HG02870 (cell line): Measurements from ENCODE around the gene KDF1.
"Not testable (repeated sequence)": the region's sequence is repeated elsewhere in the genome, so short reads cannot be mapped to it uniquely, and the experiment has no call there.

ENCODE experiments used
- ATAC-seq: cut with Tn5 transposase; IDR thresholded peaks from one replicate; pipeline ENCODE4 v1.9.1; 2021; ENCODE audit warnings: mild to moderate bottlenecking, moderate library complexity; ENCODE audit not compliant: unreplicated experiment

The KDF1 gene

GRCh38 chr1:26994020-26994786 is 33.9 kb upstream of the KDF1 start:
- ATAC-seq, result no peak

DNA sequence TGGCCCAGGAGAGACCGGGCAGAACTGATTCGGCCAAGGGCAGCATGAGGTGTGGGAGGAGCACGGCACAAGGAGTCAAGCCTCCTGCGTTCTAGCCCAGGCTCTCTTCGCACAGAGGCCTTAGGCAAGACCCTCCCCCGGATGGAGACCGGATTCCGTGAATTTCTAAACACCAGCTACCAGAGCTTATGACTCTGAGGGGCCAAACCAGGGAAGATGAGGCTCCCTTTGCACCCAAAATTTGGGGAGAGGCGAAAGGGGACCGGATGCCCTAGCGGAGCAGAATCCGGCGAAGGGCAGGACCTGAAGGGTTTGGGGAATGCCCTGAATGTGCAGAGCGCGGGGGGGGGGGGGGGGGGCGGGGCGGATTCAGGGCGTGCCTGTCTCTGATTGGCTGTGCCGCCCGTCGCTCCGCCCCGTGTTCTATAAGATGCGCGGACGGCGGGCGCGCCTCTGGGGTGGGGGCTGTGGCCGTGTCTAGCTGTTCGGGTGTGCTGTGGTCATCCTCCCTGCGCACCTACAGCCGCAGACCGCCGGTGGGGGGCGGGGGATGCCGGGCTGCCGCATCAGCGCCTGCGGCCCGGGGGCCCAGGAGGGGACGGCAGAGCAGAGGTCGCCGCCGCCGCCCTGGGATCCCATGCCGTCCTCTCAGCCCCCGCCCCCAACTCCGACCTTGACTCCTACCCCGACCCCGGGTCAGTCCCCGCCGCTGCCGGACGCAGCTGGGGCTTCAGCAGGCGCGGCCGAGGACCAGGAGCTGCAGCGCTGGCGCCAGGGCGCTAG is 33.2 kb upstream of the KDF1 start, which contains the start of gene TRNP1:
TRNP1 (plus strand) TSS at position 456 of the 783 bp plus-strand sequence; CDS start at position 551, 95 bp downstream.
- no peak for ATAC-seq

DNA sequence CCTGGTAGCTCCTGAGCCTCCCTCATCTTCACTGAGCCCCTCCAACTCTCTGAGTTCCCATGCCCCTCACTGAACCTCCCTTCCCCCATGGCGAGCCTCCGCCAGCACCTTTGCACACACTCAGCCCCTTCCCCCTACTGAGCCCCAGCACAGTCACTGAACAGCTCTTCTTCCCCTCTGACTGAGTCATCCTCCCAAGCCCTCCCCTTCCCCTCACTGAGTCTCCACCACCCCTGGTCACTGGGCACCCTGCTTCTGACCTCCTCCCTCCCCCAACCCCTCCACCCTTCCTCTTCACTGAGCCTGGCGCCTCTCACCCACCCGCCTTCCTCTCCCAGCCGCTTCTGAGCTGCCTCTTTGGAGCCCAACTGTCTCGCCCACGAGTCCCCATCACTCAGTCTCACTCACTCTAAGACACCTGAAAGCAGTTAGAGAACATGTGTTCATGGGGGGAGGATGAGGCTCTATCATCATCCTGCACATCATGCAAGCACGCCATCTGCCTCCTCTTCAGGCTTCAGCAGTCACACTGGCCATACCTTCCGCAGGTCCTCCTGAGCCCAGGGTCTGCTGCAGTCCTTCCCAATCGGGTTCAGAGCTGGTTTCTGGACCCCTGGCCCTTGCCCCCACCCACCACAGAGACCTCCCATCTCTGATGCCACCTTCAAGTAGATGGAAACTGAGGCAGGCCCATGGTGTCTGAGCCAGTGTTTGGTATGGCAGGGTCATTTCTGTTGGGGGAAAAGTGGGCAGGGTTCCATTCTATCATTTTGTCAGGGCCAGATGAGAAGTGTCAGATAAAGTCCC is 31.2 kb upstream of the KDF1 start:
- ATAC-seq, result no peak

- ATAC-seq, result not testable (repeated sequence)
Observed at GRCh38 chr1:26989403-26990109, 29.3 kb upstream of the KDF1 start.

DNA sequence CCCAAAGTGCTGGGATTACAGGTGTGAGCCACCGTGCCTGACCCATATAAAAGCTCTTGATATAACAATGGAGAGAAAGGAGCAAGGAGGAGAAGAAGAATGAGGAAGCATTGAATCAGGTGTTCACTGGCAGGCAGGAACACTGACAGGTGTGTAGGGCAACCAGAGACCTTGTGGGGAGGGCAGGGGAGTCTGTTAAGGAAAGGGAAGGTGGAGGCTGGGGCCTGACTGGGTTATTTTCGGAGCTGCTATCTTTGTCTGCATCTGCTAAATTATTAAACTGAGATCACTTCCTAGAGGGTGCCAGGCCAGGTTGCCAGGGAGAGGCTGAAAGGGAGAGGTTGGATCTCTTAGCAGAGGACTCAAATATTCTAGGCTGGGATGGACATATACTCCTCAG is 26.4 kb upstream of the KDF1 start:
- ATAC-seq, result no peak

DNA sequence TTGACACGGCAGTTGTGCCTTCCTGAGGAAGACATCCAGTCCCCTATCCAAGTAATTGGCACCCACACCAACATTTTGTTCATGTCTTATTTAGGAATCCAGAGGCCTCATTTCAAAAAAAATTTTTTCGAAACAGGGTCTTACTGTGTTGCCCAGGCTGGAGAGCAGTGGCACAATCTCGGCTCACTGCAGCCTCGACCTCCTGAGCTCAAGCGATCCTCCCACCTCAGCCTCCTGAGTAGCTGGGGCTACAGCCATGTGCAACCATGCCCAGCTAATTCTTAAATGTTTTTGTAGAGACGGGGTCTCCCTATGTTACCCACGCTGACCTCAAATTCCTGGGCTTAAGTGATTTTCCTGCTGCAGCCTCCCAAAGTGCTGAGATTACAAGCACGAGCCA is 24.0 kb upstream of the KDF1 start:
- ATAC-seq, result no peak

GRCh38 chr1:26983863-26984262 is 23.6 kb upstream of the KDF1 start:
- no peak for ATAC-seq

DNA sequence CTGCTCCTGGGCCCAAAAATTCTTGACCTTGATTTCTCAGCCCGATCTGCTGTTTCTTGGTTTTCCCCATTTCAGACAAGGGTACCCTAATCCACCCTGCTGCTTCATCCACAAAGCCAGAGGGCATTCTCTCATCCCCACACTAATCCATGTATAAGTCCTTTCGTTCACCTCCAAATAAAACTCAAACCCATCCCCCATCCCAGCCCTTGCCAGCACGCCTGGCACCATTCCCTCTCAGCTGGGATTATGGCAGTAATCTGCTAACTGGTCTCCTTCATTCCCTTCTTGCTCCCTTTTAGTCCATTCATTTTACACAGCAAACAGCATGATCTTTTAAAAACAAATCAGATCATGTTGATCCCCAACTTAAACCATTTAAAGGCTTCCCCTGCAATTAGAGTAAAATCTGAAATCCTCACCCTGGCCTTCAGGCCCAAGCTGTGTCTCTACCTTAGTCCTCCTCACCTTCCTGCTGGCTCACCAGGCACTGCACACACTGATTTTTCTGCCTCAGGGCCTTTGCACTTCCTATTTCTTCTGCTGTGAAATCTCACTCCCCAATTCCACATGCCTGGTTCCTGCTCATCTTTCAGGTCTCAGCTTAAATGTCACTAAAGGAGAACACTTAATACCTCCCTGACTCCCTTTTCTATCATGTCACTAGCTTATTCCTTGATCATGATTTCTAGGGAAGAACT is 21.0 kb upstream of the KDF1 start:
- no peak for ATAC-seq

- ATAC-seq, result no peak
Observed at GRCh38 chr1:26978901-26979300, 18.6 kb upstream of the KDF1 start.

GRCh38 chr1:26976621-26977510 is 16.6 kb upstream of the KDF1 start:
- ATAC-seq, result no peak

DNA sequence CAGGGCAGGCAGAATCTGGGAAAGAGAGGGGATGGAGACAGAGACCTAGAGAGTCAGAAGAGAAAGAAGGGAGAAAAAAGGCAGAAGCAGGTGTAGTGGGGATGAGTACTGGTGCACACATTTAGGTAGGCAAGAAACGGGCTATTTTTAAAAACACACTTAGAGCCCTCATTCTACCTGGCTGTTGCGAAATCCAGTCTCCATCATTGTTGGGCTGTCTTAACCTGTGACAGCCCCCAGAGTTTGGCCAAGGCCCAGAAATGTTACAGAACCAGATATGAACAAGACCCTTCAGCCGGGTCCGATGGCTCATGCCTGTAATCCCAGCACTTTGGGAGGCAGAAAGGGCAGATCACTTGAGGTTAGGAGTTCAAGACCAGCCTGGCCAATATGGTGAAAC is 12.6 kb upstream of the KDF1 start:
- ATAC-seq, result no peak

- no peak for ATAC-seq
Observed at GRCh38 chr1:26972390-26972789, 12.1 kb upstream of the KDF1 start.

DNA sequence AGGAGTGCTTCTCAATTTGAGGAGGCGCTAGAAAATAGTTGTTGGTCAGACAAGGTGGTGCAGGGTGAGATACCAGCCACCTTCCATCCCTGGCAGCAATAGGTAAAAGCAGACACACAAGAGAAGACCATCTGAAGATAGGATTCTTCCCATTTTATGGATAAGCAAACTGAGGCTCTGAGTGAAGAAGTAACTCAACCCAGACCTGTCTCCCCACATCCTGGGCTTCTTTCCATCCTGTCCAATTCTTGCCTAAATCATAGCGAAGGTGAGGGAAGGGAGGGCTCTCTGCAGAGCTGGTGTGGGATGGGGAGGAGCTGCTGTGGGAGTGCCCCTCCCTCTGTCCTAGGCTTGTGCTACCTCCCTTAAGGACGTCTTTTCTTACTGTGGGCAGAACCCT is 11.3 kb upstream of the KDF1 start:
- no peak for ATAC-seq

DNA sequence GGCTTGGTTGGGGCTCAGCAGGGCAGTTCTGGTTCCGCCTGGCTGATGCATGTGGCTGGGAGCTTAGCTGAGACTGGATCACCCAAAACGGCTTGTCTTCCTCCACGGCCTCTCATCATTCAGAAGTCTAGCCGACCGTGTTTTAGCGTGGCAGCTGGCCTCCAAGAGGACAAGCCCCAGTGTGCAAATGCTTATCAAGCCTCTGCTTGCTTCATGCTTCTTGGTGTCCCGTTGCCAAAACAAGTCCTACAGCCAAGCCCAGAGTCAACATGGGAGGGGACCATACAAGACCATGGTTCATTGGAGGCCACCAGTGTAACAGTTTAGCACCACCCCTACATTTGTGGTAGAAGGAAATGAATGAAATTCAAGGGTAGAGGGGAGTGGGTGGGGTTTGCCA is 10.5 kb upstream of the KDF1 start:
- no peak for ATAC-seq

DNA sequence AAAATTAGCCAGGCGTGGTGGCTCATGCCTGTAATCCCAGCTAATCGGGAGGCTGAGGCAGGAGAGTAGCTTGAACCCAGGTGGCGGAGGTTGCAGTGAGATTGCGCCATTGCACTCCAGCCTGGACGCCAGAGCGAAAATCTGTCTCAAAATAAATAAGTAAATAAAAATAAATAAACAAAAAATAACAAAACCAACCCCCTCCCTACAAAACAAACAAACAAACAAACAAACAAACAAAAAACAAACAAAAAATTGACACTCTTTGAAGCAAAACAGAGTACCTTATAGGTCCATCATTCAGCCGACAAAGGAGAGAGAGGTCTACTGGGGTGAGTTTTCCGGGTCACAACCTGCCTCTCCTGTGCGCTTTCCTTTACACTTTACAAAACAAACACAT is 5.4 kb upstream of the KDF1 start:
- ATAC-seq, result no peak

- ATAC-seq, result no peak
Observed at GRCh38 chr1:26965213-26965612, 4.9 kb upstream of the KDF1 start.

- no peak for ATAC-seq
Observed at GRCh38 chr1:26961826-26962225, 1.6 kb upstream of the KDF1 start.

DNA sequence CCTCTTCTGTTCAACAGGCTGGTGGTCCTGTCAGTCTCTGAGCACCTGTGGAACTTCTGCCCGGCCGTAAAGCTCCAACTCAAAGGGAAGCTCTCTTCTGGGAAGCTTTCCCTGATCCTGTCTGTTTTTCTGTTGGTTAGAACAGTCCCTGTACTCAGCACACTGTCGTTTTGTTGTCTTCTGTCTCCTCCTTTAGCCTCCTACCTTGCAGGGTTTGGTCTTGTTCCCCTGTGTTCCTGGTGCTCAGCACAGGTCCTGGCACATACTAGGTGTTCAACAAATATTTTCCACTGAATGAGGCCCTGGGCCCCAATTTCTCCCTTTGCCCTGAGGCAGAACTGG is 328 bp upstream of the KDF1 start:
- no peak for ATAC-seq

GRCh38 chr1:26959270-26959669 is 998 bp downstream of the KDF1 start:
- ATAC-seq, result no peak
